MM.1S (cell line): ENCODE results near the gene JPH3.

Experiments used
- DNase-seq: peaks from one replicate; pipeline ENCODE4 v3.0.0-alpha.2; 2015
- H2AFZ ChIP-seq: fragments of 300-600 bp; sonication (generic); 2 replicates; pipeline ENCODE4 v1.6.0; 2016; ENCODE audit warnings: antibody characterized with exemption, low read length
- H3F3A ChIP-seq: fragments of 300-600 bp; sonication (generic); 2 replicates; pipeline ENCODE4 v1.6.1; 2016; ENCODE audit warnings: mild to moderate bottlenecking, antibody characterized with exemption, low read length, moderate library complexity, mixed read lengths; ENCODE audit not compliant: insufficient read depth
- H3K27ac ChIP-seq: fragments of 300-600 bp; sonication (generic); 2 replicates; pipeline ENCODE4 v1.5.1; 2016; ENCODE audit warnings: mild to moderate bottlenecking, low read length
- H3K27me3 ChIP-seq: fragments of 300-600 bp; sonication (generic); replicated peaks from 2 replicates; pipeline ENCODE4 v1.6.0; 2016; ENCODE audit warnings: low read length; ENCODE audit not compliant: insufficient read depth
- H3K36me3 ChIP-seq: fragments of 300-600 bp; sonication (generic); replicated peaks from 2 replicates; pipeline ENCODE4 v1.6.1; 2016; ENCODE audit warnings: mild to moderate bottlenecking, low read length, mixed read lengths; ENCODE audit not compliant: insufficient read depth
- H3K4me1 ChIP-seq: fragments of 300-600 bp; sonication (generic); 2 replicates; pipeline ENCODE4 v1.6.1; 2016; ENCODE audit warnings: low read length, mixed read lengths
- H3K4me2 ChIP-seq: fragments of 300-600 bp; sonication (generic); 2 replicates; pipeline ENCODE4 v1.6.0; 2016; ENCODE audit warnings: low read depth, low read length
- H3K4me3 ChIP-seq: fragments of 300-600 bp; sonication (generic); 2 replicates; pipeline ENCODE4 v1.5.1; 2016; ENCODE audit warnings: low read length, mixed read lengths
- H3K79me2 ChIP-seq: fragments of 300-600 bp; sonication (generic); 2 replicates; pipeline ENCODE4 v1.6.1; 2016; ENCODE audit warnings: mixed run types, low read length, mixed read lengths
- H3K9ac ChIP-seq: fragments of 300-600 bp; sonication (generic); 2 replicates; pipeline ENCODE4 v1.6.1; 2016; ENCODE audit warnings: low read length, mixed read lengths
- H3K9me2 ChIP-seq: fragments of 300-600 bp; sonication (generic); replicated peaks from 2 replicates; pipeline ENCODE4 v1.6.1; 2016; ENCODE audit warnings: mild to moderate bottlenecking, low read length, mixed read lengths; ENCODE audit not compliant: insufficient read depth
- H3K9me3 ChIP-seq: fragments of 300-600 bp; sonication (generic); replicated peaks from 2 replicates; pipeline ENCODE4 v1.6.1; 2016; ENCODE audit warnings: mild to moderate bottlenecking, low read length, mixed read lengths; ENCODE audit not compliant: insufficient read depth
- H4K20me1 ChIP-seq: fragments of 300-600 bp; sonication (generic); 2 replicates; pipeline ENCODE4 v1.6.1; 2016; ENCODE audit warnings: mild to moderate bottlenecking, low read length, moderate library complexity, mixed read lengths; ENCODE audit not compliant: insufficient read depth
- EZH2 ChIP-seq: fragments of 300-600 bp; sonication (generic); optimal IDR thresholded peaks from 2 replicates; pipeline ENCODE3; 2017; ENCODE audit warnings: low read depth, mild to moderate bottlenecking, antibody characterized with exemption, low read length, mixed read lengths
- EZH2phosphoT487 ChIP-seq: fragments of 300-600 bp; sonication (generic); IDR thresholded peaks from 2 replicates; pipeline ENCODE4 v1.6.1; 2018; ENCODE audit warnings: antibody characterized with exemption, low read length
- TF ChIP-seq, protein P1 (sequence below): fragments of 300-600 bp; sonication (generic); IDR thresholded peaks from 2 replicates; pipeline ENCODE4 v1.5.1; 2016; ENCODE audit warnings: antibody characterized with exemption, low read length, mixed read lengths

The JPH3 gene

DNA sequence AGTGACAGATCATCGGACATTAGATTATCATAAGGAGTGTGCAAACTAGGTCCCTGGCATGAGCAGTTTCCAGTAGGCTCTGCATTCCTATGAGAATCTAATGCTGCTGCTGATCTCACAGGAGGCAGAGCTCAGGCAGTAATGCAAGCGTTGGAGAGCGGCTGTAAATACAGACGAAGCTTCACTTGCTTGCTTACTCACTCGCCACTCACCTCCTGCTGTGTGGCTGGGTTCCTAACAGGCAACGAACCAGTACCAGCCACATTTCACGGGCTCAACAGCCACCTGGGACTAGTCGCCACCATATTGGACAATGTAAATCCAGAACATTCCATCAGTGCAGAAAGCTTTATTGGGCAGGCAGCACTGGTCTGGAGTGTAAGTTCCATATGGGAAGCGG is 7.7 kb downstream of the JPH3 start:
- Histone ChIP-seq H3K9me3 (no peaks in the 10 kb centered on the region), H2AFZ (no peak overlapping the region), H3K79me2 (no peaks in the 10 kb centered on the region), H3K27me3 (peaks cover 21% of the 10 kb centered on the region), H3K9me2 (no peaks in the 10 kb centered on the region), H3K36me3 (no peaks in the 10 kb centered on the region), H3K9ac (no peak overlapping the region), H3K4me2 (no peak overlapping the region), H3F3A (no peaks in the 10 kb centered on the region), H3K4me3 (no peak overlapping the region), H3K27ac (no peak overlapping the region), H4K20me1 (no peaks in the 10 kb centered on the region), H3K4me1 (no peaks in the 10 kb centered on the region)
- DNase-seq: no peak
- TF ChIP-seq EZH2 (no peak), EZH2phosphoT487 (no peak)
- TF ChIP-seq, protein P1, sequence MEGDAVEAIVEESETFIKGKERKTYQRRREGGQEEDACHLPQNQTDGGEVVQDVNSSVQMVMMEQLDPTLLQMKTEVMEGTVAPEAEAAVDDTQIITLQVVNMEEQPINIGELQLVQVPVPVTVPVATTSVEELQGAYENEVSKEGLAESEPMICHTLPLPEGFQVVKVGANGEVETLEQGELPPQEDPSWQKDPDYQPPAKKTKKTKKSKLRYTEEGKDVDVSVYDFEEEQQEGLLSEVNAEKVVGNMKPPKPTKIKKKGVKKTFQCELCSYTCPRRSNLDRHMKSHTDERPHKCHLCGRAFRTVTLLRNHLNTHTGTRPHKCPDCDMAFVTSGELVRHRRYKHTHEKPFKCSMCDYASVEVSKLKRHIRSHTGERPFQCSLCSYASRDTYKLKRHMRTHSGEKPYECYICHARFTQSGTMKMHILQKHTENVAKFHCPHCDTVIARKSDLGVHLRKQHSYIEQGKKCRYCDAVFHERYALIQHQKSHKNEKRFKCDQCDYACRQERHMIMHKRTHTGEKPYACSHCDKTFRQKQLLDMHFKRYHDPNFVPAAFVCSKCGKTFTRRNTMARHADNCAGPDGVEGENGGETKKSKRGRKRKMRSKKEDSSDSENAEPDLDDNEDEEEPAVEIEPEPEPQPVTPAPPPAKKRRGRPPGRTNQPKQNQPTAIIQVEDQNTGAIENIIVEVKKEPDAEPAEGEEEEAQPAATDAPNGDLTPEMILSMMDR: no peak

DNA sequence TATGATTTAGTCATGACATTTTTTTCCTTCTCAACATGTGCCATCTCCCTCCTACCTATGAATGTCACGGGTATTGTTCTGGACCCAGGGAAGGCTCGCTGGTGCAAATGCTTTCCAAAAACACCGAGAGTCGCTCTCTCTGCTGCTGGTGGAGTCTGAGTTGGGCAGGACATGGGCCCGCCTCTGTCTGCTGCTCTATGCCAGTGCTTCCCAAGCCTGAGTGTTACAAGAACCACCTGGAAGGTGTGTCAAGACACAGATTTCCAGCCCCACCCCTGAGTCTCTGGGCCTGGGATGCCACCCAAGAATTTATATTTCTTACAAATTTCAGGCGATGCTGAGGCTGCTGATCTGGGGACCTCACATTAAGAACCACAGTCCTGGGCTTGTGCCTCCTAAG is 9.1 kb downstream of the JPH3 start:
- Histone ChIP-seq H3K4me2 (no peak overlapping the region), H3K9ac (no peak overlapping the region), H3K79me2 (no peaks in the 10 kb centered on the region), H2AFZ (no peak overlapping the region), H4K20me1 (no peaks in the 10 kb centered on the region), H3K27me3 (peaks cover 21% of the 10 kb centered on the region), H3K4me3 (no peak overlapping the region), H3K9me3 (no peaks in the 10 kb centered on the region), H3K4me1 (no peaks in the 10 kb centered on the region), H3K9me2 (no peaks in the 10 kb centered on the region), H3F3A (no peaks in the 10 kb centered on the region), H3K36me3 (no peaks in the 10 kb centered on the region), H3K27ac (no peak overlapping the region)
- DNase-seq: no peak
- TF ChIP-seq EZH2 (no peak), EZH2phosphoT487 (no peak)
- TF ChIP-seq, protein P1: no peak

GRCh38 chr16:87613961-87614360 is 11.7 kb downstream of the JPH3 start:
- no peak overlapping the region for H3K27ac ChIP-seq
- no peak overlapping the region for H3K4me2 ChIP-seq
- H3K27me3 ChIP-seq: peaks cover 28% of the 10 kb centered on the region
- H3K9ac ChIP-seq: no peak overlapping the region
- no peak for DNase-seq
- no peak for TF ChIP-seq EZH2
- TF ChIP-seq EZH2phosphoT487: no peak
- no peaks in the 10 kb centered on the region for H3K9me2 ChIP-seq
- no peaks in the 10 kb centered on the region for H3K9me3 ChIP-seq
- no peak overlapping the region for H3K4me3 ChIP-seq
- no peak overlapping the region for H2AFZ ChIP-seq
- H4K20me1 ChIP-seq: no peaks in the 10 kb centered on the region
- no peaks in the 10 kb centered on the region for H3K79me2 ChIP-seq
- no peaks in the 10 kb centered on the region for H3K36me3 ChIP-seq
- no peaks in the 10 kb centered on the region for H3K4me1 ChIP-seq
- no peaks in the 10 kb centered on the region for H3F3A ChIP-seq

- Histone ChIP-seq H3K9me3 (no peaks in the 10 kb centered on the region), H3K36me3 (no peaks in the 10 kb centered on the region), H3K9me2 (no peaks in the 10 kb centered on the region), H3K4me1 (no peaks in the 10 kb centered on the region), H3K27ac (no peak overlapping the region), H2AFZ (no peak overlapping the region), H3K27me3 (peaks cover 28% of the 10 kb centered on the region), H3K79me2 (no peaks in the 10 kb centered on the region), H3F3A (no peaks in the 10 kb centered on the region), H3K9ac (no peak overlapping the region), H3K4me2 (no peak overlapping the region), H4K20me1 (no peaks in the 10 kb centered on the region), H3K4me3 (no peak overlapping the region)
- DNase-seq: no peak
- TF ChIP-seq, protein P1: no peak
- no peak for TF ChIP-seq EZH2phosphoT487
- no peak for TF ChIP-seq EZH2
Observed at GRCh38 chr16:87615621-87616041, 13.3 kb downstream of the JPH3 start.
